Stomach smooth muscle (tissue), 2 donors: ENCODE data around the gene C5orf15.

Source experiments
- H3K27ac ChIP-seq: one replicate; pipeline ENCODE4 v1.7.0; 2013; ENCODE audit warnings: mild to moderate bottlenecking, low read length, inconsistent platforms
- H3K27me3 ChIP-seq, 2 donors: one replicate each; pipeline ENCODE4 v1.7.0; 2013; ENCODE audit warnings: low read length in 2 of 2; ENCODE audit not compliant: insufficient read depth in 2 of 2, control insufficient read depth in 1 of 2
- H3K36me3 ChIP-seq, 2 donors: one replicate each; pipeline ENCODE4 v1.7.0; 2013; ENCODE audit warnings: low read length in 2 of 2; ENCODE audit not compliant: control insufficient read depth in 2 of 2, insufficient read depth in 2 of 2
- H3K4me1 ChIP-seq: one replicate; pipeline ENCODE4 v1.7.0; 2013; ENCODE audit warnings: low read length; ENCODE audit not compliant: control insufficient read depth, insufficient read depth
- H3K4me3 ChIP-seq, 2 donors: one replicate each; pipeline ENCODE4 v1.7.0; 2013; ENCODE audit warnings: low read length in 2 of 2
- H3K9ac ChIP-seq, 2 donors: one replicate each; pipeline ENCODE4 v1.7.0; 2013; ENCODE audit warnings: low read length in 2 of 2, mild to moderate bottlenecking in 1 of 2
- H3K9me3 ChIP-seq, 2 donors: one replicate each; pipeline ENCODE4 v1.7.0; 2013; ENCODE audit warnings: low read length in 2 of 2; ENCODE audit not compliant: control insufficient read depth in 2 of 2
- donor health status: healthy.
- donor health status: Pancreatic carcinoma.

The C5orf15 gene

DNA sequence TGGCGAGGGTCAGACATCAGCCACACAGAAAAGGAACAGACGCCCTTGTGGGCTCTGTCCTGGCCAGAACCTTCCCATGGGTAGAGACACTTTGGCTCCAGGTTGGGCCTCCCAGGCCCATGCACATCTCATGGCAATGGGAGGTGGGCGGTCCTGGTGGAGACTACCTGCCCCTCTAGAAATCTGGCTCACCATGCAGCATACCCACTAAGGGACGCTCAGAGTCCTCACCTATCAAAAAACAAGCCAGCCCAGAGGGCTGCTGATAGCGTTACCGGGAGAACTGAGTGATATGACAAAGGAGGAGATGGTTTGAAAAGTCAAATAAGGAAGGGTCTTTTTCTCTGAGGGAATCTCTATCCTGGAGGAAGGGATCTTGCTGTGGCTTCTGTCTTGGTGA, 62.1 kb downstream of the C5orf15 start:
- Histone ChIP-seq H3K9ac (no peak overlapping the region), H3K9me3 (no peaks in the 10 kb centered on the region), H3K27ac (no peak overlapping the region)

More for the DNA sequence above, 62.1 kb downstream of the C5orf15 start:
- no peaks in the 10 kb centered on the region for H3K27me3 ChIP-seq
- H3K4me3 ChIP-seq = no peak overlapping the region
- no peaks in the 10 kb centered on the region for H3K36me3 ChIP-seq
- peaks cover 11% of the 10 kb centered on the region for H3K4me1 ChIP-seq
